Measurements from ENCODE around the gene SEMA4D.

The SEMA4D gene

DNA sequence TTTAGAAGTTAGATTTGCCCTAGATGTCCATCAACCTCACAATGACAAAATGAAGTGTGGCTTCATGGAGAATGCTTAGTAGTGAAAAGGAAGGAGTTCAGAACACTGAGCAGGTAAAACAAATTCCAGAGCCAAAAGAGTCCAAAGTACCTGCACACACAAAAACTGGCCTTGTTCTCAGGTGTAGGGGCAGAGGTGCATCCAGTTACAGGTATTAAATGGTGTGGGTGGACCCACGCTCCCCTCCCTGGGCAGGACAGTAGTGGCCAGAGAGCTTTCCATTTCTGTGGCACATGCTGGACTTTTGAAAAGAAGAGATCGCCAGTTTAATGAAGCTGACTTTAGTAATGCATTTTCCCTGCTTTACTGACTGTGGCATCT lies 132.4 kb downstream of the SEMA4D start:
- no peak for DNase-seq (ENCODE audit: low read depth)
- no peak overlapping the region for H3K4me3 ChIP-seq (ENCODE audit: low read depth, low read length)
- TF ChIP-seq, protein P1, sequence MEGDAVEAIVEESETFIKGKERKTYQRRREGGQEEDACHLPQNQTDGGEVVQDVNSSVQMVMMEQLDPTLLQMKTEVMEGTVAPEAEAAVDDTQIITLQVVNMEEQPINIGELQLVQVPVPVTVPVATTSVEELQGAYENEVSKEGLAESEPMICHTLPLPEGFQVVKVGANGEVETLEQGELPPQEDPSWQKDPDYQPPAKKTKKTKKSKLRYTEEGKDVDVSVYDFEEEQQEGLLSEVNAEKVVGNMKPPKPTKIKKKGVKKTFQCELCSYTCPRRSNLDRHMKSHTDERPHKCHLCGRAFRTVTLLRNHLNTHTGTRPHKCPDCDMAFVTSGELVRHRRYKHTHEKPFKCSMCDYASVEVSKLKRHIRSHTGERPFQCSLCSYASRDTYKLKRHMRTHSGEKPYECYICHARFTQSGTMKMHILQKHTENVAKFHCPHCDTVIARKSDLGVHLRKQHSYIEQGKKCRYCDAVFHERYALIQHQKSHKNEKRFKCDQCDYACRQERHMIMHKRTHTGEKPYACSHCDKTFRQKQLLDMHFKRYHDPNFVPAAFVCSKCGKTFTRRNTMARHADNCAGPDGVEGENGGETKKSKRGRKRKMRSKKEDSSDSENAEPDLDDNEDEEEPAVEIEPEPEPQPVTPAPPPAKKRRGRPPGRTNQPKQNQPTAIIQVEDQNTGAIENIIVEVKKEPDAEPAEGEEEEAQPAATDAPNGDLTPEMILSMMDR (IDR thresholded peaks at IDR 0.05; ENCODE audit: low read depth, low read length) = no peak
- TF ChIP-seq MYC (IDR thresholded peaks at IDR 0.05; ENCODE audit: low read depth, low read length) = no peak
- TF ChIP-seq, protein P2, sequence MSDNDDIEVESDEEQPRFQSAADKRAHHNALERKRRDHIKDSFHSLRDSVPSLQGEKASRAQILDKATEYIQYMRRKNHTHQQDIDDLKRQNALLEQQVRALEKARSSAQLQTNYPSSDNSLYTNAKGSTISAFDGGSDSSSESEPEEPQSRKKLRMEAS (IDR thresholded peaks at IDR 0.05; ENCODE audit: low read depth, low read length) = no peak
- no peak for TF ChIP-seq POLR2A (IDR thresholded peaks at IDR 0.05; ENCODE audit: extremely low read depth, insufficient read length)

DNA sequence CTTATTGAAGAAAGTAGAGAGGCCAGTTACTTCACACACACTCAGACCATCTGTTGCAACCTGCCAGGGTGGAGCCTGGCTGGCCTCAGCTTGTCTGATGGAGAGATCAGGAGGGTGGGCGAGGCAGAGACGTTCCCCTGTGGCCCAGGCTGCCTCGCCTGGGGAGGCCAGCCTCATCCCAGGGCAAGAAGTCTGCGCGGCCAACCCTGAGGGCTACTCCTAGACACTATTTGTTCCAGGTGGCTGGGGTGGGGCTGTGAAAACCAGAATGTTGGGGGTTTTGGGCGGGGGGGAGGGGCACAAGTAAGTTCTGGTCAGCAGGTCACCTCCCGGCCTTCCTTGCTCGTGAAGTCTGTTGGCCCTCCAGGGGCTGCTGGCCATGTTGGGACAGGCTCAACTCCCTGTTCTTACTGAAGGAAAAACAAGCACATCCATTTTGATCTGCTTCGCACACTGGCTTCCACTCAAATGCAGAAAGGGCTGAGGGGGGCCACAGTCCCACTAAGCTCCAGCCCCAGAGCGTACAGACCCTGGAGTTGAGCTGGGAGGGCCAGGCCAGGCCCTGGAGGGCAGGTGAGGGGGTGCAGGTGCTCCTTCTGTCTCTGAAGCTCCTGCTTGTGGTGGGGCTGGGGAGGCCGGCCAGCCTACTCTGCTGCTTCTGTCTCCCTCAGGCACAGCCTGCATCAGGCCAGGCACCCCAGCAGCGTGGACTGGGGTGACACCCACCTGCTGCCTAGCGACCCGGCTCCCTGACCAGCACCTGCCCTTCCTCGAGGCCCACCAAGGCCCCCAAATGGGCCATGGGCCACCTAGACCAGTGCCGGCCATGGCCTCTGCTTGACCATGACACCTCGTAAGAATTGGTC lies 133.0 kb downstream of the SEMA4D start:
- H3K4me3 ChIP-seq (ENCODE audit: low read depth, low read length) = no peak overlapping the region
- TF ChIP-seq MYC (IDR thresholded peaks at IDR 0.05; ENCODE audit: low read depth, low read length) = no peak
- TF ChIP-seq, protein P1 (IDR thresholded peaks at IDR 0.05; ENCODE audit: low read depth, low read length) = no peak
- TF ChIP-seq, protein P2 (IDR thresholded peaks at IDR 0.05; ENCODE audit: low read depth, low read length) = no peak
- TF ChIP-seq POLR2A (IDR thresholded peaks at IDR 0.05; ENCODE audit: extremely low read depth, insufficient read length) = no peak
- DNase-seq (ENCODE audit: low read depth) = no peak

DNA sequence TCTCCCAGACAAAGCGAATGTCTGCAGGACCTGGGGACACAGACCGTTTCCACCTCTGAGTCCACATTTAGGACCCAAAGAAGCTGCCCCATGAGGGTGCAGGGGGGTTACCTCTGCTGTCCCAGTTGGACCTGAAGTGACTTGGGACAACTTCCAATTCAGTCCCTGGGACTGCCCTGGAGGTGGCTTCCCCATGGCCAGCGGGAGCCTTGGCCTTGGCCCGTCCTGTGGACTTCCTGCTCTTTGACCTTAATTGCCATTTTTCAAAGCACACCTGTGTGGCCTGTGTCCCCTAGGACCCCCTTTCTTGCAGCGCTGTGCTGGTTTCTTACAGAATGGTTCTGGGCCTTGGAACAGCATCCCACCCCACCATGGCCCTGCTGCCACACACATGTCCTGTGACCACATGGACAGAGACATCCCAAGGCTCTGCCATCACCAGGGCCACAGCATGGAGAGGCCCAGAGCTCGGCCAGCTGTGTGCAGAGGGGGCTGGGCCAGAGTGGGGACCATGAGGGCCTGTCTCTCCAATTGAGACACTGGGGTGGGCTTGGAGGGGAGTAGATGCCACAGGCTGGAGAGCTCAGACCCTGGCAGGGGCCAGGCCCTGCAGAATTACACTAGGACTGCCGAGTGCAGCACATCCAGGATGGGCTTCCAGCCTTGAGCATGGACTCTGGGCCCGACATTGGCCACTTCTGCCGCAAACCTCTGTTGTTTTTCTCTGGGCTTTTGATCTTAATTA lies 133.8 kb downstream of the SEMA4D start:
- no peak overlapping the region for H3K4me3 ChIP-seq (ENCODE audit: low read depth, low read length)
- TF ChIP-seq, protein P1 (IDR thresholded peaks at IDR 0.05; ENCODE audit: low read depth, low read length) = no peak
- TF ChIP-seq POLR2A (IDR thresholded peaks at IDR 0.05; ENCODE audit: extremely low read depth, insufficient read length) = no peak
- no peak for TF ChIP-seq MYC (IDR thresholded peaks at IDR 0.05; ENCODE audit: low read depth, low read length)
- TF ChIP-seq, protein P2 (IDR thresholded peaks at IDR 0.05; ENCODE audit: low read depth, low read length) = no peak
- DNase-seq (ENCODE audit: low read depth) = no peak

DNA sequence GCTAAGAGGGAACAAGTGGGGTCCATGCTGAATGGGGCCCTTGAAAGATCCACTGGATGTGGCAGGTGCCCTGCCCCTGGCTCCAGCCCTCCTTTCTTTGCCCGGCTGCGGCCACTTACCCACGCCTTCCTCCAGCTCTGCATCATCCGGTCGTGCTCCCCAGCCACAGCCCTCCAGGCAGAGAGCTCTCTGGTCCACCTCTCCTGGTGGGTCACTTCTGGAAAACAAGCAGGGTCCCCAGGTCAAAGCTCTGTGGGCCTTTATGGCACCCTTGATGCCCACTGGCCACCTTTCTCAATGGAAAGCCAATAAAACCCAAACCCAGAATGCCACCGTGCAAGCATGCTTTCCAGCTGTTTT lies 134.6 kb downstream of the SEMA4D start:
- DNase-seq (ENCODE audit: low read depth) = no peak
- no peak overlapping the region for H3K4me3 ChIP-seq (ENCODE audit: low read depth, low read length)
- TF ChIP-seq POLR2A (IDR thresholded peaks at IDR 0.05; ENCODE audit: extremely low read depth, insufficient read length) (no peak), MYC (IDR thresholded peaks at IDR 0.05; ENCODE audit: low read depth, low read length) (no peak)
- TF ChIP-seq, protein P2 (IDR thresholded peaks at IDR 0.05; ENCODE audit: low read depth, low read length) = no peak
- TF ChIP-seq, protein P1 (IDR thresholded peaks at IDR 0.05; ENCODE audit: low read depth, low read length) = no peak

DNA sequence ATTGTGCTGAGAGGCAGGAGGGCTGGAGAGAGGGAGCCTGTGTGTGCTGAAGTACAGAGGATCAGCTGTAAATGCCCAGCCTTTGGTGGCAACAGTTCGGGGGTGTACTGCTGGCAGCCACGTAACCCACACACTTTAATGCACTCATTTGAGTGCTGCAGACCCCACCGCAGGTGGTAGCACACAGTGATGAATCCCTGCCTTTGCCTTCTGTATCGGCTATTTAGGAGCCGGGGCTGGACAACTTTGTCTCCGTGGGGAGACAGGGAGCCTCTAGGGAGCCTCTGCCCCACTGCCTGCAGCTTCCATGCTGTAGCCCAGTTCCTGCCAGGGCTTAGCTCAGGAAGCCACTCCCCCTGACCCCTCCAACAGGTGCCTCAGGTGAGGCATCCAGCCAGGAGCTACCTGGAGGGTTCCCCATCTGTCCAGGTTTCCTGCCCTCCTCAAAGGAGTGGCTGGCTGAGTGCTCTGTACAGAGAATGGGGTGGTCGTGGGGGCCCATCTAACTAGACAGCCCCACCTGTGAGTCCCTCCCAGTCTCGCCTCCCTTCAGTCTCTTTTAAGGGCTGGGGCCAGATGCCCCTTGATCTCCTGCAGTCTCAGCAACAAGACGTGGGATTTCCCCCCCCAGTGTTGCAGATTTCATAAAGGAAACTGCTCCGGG lies 135.1 kb downstream of the SEMA4D start:
- TF ChIP-seq POLR2A (IDR thresholded peaks at IDR 0.05; ENCODE audit: extremely low read depth, insufficient read length) (no peak), MYC (IDR thresholded peaks at IDR 0.05; ENCODE audit: low read depth, low read length) (no peak)
- TF ChIP-seq, protein P1 (IDR thresholded peaks at IDR 0.05; ENCODE audit: low read depth, low read length) = no peak
- TF ChIP-seq, protein P2 (IDR thresholded peaks at IDR 0.05; ENCODE audit: low read depth, low read length) = no peak

More for the DNA sequence above, 135.1 kb downstream of the SEMA4D start:
- H3K4me3 ChIP-seq (ENCODE audit: low read depth, low read length) = no peak overlapping the region
- DNase-seq (ENCODE audit: low read depth) = no peak

All from NB4 (cell line).